ENCODE data around the gene ACADM.

- TF ChIP-seq ZNF343 (CRISPR knock-in tag; IDR thresholded peaks at IDR 0.05): no peak
- TF ChIP-seq NRL (CRISPR knock-in tag; IDR thresholded peaks at IDR 0.05; ENCODE audit: borderline replicate concordance): no peak
- TF ChIP-seq MYNN (CRISPR knock-in tag; IDR thresholded peaks at IDR 0.05; ENCODE audit: low read depth): no peak
- TF ChIP-seq EZH2 (conservative IDR thresholded peaks at IDR 0.05; ENCODE audit: low read depth, low read length): no peak
- no peak for TF ChIP-seq ZNF740 (CRISPR knock-in tag; IDR thresholded peaks at IDR 0.05)
Observed at GRCh38 chr1:75771978-75772377, 47.5 kb downstream of the ACADM start.
